ENCODE data around the gene PDZD7. TPM values are rescaled to one million over a fixed set of nuclear protein-coding genes. Genes with fewer than 3 reads are reported as not detected.

PDZD7 gene
- total and polyA plus RNA-seq, 8 donors: 0.20 to 2.4 (median 0.76) TPM; not detected in 4

- H3K27ac ChIP-seq: peak overlapping the region; percentile 83 to 96 (median 92)
- intact Hi-C loops (cut with DNase I; ENCODE audit: low total_unique reads): no loop called here
- DNase-seq: no peak
- TF ChIP-seq EP300 (IDR thresholded peaks at IDR 0.05) (no peak), POLR2A (IDR thresholded peaks at IDR 0.05) (no peak), POLR2AphosphoS5 (IDR thresholded peaks at IDR 0.05) (no peak), CTCF (IDR thresholded peaks at IDR 0.05) (no peak)
- peaks cover 0 to 20% (median 7%) of the 10 kb centered on the region in 3 donors for H3K27me3 ChIP-seq
- no peaks in the 10 kb centered on the region for H3K9me3 ChIP-seq
- peak overlapping the region; percentile 35 to 53 (median 40) for H3K4me3 ChIP-seq
- H3K4me1 ChIP-seq: peaks cover 12 to 31% (median 27%) of the 10 kb centered on the region in 4 donors
- WGBS, 5 donors: 64 to 75% (median 72%) methylated on average over 4 of the region's 4 CpGs
- H3K36me3 ChIP-seq: peaks cover 14 to 33% (median 31%) of the 10 kb centered on the region in 4 donors
Observed at GRCh38 chr10:101042118-101042517, 11.2 kb upstream of the PDZD7 start.

- WGBS, 5 donors: 17 to 22% (median 18%) methylated on average over 6 of the region's 6 CpGs
- intact Hi-C loops (cut with DNase I; ENCODE audit: low total_unique reads): no loop called here
Observed at GRCh38 chr10:101041252-101041761, 10.4 kb upstream of the PDZD7 start.

GRCh38 chr10:101040851-101041250, 9.9 kb upstream of the PDZD7 start:
- 31 to 38% (median 32%) methylated on average over 2 of the region's 2 CpGs for WGBS, 5 donors
- Histone ChIP-seq H3K4me1 (peaks cover 12 to 31% (median 27%) of the 10 kb centered on the region in 4 donors), H3K9me3 (no peaks in the 10 kb centered on the region), H3K4me3 (no peak overlapping the region), H3K36me3 (peaks cover 25 to 46% (median 44%) of the 10 kb centered on the region in 4 donors), H3K27me3 (peaks cover 0 to 7% (median 0%) of the 10 kb centered on the region in 3 donors), H3K27ac (no peak overlapping the region)
- intact Hi-C loops (cut with DNase I; ENCODE audit: low total_unique reads): no loop called here
- TF ChIP-seq POLR2AphosphoS5 (IDR thresholded peaks at IDR 0.05) (no peak), POLR2A (IDR thresholded peaks at IDR 0.05) (no peak), EP300 (IDR thresholded peaks at IDR 0.05) (no peak), CTCF (IDR thresholded peaks at IDR 0.05) (no peak)
- DNase-seq: no peak

More at GRCh38 chr10:101041252-101041761, 10.4 kb upstream of the PDZD7 start:
- Histone ChIP-seq H3K9me3 (no peaks in the 10 kb centered on the region), H3K27ac (peak overlapping the region in 4 of 5 donors; percentile 29 to 95 (median 90)), H3K4me1 (peaks cover 12 to 31% (median 27%) of the 10 kb centered on the region in 4 donors), H3K27me3 (peaks cover 0 to 12% (median 0%) of the 10 kb centered on the region in 3 donors), H3K4me3 (no peak overlapping the region), H3K36me3 (peaks cover 22 to 41% (median 39%) of the 10 kb centered on the region in 4 donors)
- peak; percentile 86 to 94 for DNase-seq
- TF ChIP-seq EP300 (IDR thresholded peaks at IDR 0.05) (no peak), CTCF (IDR thresholded peaks at IDR 0.05) (peak in 5 of 7 experiments; percentile 84 to 97 (median 86)), POLR2AphosphoS5 (IDR thresholded peaks at IDR 0.05) (peak in 1 of 3 donors; percentile 74)

GRCh38 chr10:101040061-101040460, 9.1 kb upstream of the PDZD7 start:
- H3K36me3 ChIP-seq: peaks cover 33 to 54% (median 52%) of the 10 kb centered on the region in 4 donors
- no peak for TF ChIP-seq POLR2AphosphoS5 (IDR thresholded peaks at IDR 0.05)
- TF ChIP-seq CTCF (IDR thresholded peaks at IDR 0.05): no peak
- TF ChIP-seq POLR2A (IDR thresholded peaks at IDR 0.05): no peak
- TF ChIP-seq EP300 (IDR thresholded peaks at IDR 0.05): no peak
- no peaks in the 10 kb centered on the region for H3K9me3 ChIP-seq
- H3K4me3 ChIP-seq: no peak overlapping the region
- DNase-seq: no peak
- H3K4me1 ChIP-seq: peaks cover 12 to 31% (median 27%) of the 10 kb centered on the region in 4 donors
- intact Hi-C loops (cut with DNase I; ENCODE audit: low total_unique reads): no loop called here
- peaks cover 0 to under 1% (median 0%) of the 10 kb centered on the region in 3 donors for H3K27me3 ChIP-seq
- H3K27ac ChIP-seq: no peak overlapping the region
- WGBS, 5 donors: 89 to 97% (median 94%) methylated on average over 3 of the region's 3 CpGs

All from stomach (tissue), 9 donors.